Stimulated activated CD4-positive, alpha-beta T cell treated with anti-CD3 and anti-CD28 coated beads, Interleukin-2, amount 100 ng/mL, for 48 hours (primary cell): ENCODE data around the gene KRT78.

ENCODE experiments used
- DNase-seq, 2 donors: peaks; one replicate each; pipeline ENCODE4 v3.0.0-alpha.2; 2020

Gene KRT78

DNA sequence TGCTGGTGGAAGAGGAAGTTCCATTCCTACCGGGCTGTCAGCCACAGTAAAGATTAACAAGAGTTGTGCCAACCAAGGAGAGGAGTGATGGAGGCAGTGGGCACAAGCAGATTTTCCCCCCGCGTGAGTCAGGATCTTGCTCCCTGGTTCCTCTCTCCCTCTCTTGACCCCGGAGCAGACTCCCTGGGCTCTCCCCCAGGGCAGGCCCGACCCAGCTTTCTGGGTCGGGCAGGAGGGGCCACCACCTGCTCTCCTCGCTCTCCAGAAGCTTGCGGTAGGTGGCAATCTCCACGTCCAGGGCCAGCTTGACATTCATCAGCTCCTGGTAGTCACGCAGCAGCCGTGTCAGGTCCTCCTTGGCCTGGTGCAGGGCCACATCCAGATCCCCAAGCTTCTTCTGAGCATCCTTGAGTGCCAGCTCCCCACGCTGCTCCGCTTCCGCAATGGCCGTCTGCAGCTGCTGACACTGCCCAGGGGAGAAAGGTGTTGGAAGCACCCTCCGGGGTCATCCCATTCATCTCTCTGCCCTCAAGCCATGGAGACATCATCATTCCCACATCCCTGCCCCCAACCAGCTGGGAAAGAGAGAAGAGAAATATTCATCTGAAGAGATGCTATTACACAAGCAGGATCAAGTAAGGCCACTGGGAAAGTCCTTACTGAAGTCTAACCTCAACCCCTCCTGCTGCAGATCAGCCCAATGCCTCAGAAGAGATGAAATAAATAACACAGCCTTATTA lies 25.9 kb downstream of the KRT78 start:
- DNase-seq, result no peak

DNA sequence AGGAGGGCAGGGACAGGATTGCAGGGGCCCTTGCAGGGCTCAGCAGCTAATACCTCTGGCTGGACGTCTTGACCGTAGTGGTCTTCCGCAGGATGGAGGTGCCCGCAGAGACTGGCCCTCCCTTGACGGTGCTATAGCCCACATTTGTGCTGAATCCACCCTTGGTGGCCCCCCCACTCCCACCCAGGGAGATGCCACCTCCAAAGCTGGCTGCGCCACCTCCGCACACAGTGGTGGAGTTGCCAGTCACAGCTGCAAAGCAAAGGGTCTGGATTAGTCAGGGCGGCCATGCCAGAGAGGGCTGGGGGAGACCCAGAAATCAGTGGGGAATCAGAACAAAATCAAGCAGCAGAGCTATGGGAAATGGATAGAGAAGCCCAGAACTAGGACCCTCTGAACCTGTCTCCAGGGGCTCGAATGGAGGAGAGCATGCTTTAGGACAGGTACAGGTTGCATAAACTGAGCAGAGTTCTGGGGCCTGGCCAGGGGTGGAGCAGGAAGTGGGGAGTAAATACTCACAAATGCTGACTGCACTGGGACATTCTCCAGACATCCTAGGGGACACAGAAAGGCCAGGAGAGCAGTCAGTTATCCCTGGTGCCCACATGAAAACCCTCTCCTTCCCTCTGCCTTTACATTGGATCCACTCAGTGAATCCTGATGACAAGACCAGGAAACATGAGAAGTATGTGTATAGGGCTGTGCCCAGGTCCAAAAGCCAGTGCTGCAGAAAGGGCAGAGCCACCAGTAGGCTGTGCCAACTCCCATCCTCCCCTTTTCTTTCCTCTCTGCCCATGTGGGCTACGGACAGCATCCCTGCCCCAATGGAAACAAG lies 26.8 kb downstream of the KRT78 start:
- DNase-seq, result no peak

DNA sequence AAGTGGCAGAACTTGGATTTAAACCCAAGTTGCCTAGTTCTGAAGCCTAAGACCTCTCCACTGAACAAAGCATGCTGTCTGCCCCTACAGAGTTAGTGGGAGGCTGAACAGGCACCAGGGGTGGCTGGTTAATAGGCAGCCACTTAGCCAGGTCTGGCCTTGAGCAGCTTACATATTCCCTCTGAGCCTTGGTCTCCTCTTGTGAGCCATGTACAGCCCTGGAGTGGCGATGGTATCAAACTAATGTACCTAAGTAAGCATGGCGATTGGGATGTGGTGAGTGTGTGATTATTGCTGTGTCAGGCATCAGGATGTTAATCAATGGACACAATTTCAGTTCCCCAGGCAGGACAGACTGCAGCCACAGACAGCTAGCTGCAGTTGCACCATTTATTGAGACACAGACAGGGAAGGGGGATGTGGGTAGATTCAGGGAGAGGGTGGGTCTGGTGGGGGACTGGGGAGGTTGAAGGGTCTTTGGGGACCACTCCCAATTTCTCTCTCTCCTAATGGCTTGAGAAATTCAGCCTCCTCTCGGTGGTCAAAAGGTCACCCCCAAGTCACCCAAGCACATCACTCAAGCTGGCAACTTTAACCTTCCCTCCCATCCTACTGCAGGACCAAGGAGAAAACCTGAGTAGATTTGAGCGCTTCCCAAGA lies 27.6 kb downstream of the KRT78 start:
- DNase-seq, result no peak

DNA sequence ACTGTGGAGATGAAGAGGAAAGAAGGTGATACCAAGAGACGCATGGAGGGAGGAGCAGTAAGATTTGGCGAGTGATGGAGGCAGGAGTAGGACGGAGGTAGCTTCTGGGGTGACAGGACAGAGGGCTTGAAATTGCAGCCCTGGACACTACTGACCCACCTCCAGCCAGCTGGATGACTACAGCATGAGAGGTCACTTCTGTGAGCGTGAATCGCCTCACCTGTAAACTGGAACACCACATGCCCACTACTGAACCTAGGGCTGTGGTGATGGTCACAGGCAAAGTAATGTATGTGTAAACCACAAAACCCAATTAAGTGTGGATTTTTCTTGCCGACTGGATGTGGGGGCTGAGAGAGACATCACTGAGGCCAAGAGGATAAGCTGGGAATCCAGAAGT lies 28.3 kb downstream of the KRT78 start:
- DNase-seq, result no peak

DNA sequence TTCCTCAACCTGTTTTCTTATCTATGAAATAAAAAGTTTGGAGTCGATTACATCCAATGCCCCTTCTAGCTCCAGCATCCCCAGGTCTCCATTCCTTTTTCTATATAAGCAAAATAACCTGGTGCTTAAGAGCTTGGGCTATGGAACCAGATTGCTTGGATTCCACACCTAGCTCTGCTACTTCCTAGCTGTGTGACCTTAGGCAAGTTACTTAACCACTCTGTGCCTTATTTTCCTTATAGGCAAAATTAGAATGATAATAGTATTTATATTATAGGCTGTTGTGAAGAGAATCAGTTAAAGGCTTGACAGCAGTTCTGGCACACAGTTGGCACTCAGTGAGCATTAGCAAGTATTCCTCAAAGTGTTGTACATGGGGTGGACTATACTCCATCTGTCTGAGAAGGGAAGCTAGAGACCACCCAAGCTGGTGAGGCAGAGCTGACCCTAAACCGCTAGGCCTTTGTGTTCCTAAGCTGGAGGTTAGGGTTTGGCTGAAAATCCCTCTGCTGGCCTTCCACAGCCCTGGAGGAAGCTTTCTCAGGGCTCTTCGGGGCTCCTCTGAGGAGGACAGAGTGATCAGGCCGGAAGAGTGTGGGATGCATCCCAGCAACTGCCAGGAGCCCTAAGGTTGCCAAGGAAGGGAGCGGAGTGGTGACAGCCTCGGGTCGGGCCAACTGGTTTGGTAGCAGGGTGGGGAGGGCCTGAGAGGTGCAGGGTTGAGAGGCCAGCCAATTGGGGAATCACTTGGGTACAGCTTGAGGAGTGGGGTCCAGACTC lies 28.9 kb downstream of the KRT78 start:
- no peak for DNase-seq

DNA sequence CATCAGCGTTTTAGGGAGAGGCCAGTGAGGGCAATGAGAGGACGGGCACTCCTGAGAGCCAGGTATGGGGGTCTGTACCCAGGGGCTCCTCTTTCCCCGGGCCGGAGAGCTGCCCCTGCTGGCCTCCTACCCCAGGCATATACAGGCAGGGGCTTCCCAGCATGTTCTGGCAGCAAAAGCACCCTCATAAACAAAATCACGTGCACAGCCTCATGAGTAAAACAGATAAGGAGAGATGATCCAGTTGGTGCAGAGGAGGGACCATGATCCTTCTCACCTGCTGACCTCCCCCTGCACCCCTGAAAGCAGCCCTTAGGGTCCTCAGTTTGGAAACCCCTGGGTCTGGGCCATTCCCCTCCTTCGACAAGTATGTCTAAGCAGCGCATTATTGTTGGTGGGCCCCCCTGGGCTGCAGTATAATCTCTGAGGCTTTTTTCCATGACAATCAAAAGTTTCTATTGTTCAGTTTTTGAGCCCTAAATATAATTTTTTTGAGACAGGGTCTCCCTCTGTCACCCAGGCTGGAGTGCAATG lies 29.8 kb downstream of the KRT78 start:
- DNase-seq, result no peak

DNA sequence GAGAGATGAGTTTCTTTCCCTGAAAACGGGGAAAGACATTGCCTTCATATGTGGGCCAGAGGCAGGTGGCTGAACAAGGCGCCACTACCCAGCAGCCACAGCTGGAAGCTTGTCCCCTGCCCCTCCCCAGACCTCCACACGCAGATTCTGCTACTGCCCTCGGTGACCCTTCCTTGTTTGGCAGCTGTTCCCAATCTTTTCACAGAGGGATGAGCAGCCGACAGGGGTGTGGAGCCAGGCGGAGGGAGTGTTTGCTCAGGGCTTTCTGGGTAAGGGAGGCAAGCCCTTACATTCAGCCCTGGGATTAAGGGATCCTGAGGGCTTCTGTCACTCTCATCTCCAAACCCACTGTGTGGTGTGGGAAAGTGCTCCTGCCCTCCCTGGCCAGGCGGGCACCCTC lies 30.4 kb downstream of the KRT78 start:
- no peak for DNase-seq

DNA sequence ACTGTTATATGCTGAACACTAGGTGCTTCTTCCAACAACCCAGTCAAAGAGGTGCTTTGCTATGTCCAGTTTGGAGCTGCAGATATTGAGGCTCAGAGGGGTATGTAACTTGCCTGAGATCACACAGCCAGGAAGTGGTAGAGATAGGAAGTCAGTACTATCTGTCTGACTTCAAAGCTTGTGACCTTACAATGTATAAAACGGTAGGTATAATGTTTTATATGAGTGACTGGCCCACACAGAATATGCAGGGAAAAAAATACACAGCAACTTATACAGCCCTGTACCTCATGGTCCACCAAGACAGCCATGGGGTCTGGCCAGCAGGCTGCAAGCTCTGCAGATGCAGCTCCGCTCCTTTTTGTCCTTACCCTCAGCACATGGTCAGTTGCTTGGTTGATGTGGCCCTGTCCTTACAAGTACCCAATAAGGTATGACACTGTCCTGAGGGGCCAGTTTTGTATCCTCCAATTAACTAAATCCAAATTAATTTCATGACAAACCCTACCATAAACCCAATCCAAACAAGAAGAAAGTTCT lies 31.0 kb downstream of the KRT78 start:
- no peak for DNase-seq

DNA sequence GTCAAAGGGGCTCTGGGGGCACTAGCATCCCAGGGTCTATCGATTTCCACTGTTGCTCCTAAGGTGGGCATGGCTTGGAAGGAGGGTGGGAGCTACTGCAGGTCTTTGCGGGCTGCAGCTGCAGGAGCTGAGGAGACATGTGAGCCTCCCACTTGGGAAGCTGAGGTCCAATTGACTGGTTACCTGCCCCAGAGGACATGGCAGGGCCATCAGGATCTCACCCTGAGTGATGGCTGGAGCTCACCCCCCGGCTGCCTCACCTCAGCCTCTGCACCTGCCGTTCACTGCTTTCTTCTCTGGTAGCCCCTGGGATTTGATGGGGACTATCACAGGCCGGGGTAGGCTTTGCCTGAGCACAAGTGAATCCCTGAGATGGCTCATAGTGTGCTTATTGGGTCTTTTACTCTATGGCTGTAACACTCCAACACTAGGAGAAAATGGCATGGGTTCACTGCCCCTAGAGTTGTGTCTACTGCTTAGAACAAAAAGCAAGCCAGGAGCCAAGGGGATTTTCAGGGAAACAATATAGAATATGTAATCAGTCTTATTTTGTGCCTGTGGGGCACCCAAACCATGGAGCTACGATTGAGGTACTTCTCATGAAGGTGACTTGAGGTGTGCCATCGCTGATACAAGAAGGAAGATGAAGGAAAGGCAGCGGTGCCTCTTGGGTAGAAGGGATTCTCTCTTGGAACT lies 31.6 kb downstream of the KRT78 start:
- no peak for DNase-seq

DNA sequence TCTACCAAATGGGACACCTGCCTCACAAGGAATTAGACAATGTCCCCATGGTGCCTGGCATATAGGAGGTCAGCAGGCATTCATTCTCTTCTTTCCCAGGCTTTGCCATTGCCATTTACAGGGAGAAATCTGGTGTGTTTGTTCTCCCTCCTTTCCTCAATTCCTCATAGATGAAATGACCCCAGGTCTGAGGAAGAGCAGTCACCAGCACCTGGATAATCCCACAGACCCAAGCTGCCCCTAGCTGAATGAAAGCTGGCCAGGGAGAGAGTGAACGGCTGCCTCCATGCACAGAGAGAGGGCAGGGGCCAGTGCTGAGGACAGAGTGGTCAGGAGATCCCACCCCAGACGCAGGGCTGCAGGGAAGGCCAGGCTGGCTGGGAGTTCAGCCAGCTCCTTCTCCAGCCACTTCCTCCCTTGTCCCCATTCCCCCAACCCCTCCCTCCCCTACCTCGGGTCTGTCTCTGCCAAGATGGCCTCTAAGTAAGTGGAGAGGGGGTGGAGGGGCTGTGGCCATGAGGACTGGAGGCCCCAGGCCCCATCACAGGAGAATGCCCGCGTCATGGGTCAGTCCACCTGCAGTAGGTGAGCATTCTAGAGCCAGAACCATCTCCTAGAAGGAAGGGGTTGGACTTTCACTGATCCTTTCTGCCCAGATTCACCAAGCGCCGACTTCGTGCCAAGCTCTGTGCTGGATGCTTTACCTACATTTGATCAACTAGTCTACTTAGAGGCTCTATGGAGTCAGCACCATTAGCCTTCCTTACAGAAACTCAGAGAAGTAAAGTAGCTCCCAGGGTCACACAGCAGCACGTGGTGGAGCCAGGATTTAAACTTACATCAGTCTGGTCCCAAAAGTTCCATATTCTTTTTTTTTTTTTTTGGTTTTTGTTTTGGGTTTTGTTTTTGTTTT lies 32.9 kb downstream of the KRT78 start:
- DNase-seq, result no peak

DNA sequence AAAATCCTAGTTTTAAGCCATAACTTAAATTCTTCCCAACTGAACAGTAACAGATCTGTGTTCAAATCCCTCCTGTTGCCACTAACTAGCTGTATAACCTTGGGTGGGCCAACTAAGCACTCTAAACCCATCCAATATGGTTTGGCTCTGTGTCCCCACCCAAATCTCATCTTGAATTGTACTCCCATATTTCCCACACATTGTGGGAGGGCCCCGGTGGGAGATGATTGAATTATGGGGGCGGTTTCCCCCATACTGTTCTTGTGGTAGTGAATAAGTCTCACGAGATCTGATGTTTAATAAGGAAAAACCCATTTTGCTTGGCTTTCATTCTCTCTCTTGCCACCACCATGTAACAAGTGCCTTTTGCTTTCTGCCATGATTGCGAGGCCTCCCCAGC lies 33.6 kb downstream of the KRT78 start:
- DNase-seq, result no peak

DNA sequence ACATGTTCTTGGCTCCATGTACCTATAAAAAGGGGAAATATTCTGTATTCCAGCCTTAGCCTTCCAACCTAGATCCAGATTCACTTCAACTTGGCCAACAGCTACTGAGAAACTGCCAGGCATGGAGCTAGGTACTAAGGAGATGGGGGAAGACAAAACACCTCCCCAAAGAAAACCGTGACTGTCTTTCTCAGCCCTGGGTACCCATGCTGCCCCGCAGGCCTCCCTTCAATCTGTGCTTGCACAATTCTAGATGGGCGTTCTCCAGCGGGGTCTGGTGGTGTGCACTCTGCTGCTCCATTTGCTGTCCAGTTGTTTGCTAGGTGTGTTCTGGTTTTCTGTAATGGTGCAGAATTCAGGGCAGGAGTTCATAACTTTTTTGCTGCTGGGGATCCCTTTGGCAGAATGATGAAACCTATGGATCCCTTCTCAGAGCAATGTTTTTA lies 34.1 kb downstream of the KRT78 start:
- DNase-seq, result no peak

DNA sequence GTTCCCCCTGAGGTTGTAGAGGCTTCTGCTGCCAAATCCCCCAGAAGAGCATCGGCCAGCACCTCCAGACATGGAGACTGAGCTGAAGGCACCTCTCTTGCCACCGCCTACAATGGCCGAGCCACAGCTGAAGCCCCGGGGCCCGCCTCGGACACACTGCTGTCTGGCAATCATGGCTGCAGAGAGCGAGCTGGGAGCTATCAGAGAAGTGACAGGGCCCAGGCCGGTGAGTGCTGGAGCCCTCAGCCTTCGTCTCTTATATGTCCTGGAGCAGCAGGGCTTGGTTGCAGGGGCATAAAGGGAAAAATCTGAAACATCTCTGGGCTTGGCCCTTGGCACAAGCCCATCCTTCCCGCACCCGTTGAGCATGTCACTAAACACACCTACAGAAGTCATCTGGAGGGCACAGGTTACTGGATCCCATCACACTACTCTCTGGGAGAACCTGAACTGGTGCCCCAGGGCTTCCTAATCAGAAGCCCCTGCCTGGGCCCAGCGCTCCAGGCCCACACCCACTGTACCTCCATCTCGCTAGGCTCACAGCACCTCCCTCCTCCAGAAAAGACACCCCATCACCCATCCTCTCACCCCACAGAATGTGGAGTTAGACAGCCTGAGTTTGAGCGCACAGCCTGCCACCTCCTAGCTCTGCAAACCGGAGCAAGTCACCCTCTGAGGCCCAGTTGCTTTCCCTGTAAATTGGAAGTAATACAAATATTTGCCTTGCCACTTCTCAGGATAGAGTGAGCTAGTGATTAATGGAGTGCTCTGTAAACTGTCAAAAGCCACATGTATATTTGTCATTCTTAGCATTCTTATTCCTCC lies 34.7 kb downstream of the KRT78 start, which contains the start of gene KRT4:
TSS of gene KRT4 (minus strand) at position 232 of the 825 bp plus-strand sequence. CDS start at position 174, 58 bp downstream.
- no peak for DNase-seq

DNA sequence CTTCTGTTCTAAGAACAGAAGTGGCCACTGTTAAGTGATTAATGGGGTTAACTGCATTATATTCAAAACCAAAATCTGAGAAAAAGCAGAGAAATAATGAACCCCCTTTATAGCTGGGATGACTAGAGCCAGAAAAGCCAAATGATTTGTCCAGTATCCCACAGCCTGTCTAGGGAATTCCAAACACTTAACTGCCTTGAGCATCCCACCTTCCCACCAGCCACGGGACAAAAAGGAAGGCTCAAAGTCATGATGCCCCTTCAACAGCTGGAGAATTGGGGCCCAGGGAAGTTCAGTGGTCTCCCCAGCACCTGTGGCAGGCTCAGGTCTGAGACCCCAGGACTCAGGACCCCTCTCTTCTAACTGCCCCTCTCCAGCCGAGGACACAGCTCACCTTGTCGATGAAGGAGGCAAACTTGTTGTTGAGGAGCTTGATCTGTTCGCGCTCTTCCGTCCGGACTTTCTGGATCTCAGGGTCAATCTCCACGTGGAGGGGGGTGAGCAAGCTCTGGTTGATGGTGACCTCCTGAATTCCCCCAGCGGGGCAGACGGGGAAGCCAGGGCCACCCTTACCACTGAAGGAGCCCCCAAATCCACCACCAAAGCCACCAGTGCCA lies 35.5 kb downstream of the KRT78 start:
- no peak for DNase-seq

DNA sequence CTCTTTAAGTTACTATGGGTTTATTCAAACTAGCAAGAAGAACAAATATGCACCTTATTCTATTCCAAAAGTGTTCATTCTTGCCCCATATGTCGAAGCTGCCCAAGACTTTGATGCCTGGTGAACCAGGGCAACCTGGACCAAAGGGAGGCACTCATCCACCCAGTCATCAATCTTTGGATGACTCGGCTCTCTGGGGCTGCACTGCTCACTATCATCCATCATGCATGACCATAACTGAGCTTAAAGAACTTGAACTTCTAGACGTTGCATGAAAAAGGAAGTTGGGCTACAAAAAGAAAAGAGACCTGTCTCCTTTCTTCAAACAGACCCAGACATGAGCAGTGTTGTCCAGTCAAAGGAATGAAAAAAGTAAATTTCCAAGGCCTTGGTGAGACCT lies 36.0 kb downstream of the KRT78 start:
- DNase-seq, result no peak

DNA sequence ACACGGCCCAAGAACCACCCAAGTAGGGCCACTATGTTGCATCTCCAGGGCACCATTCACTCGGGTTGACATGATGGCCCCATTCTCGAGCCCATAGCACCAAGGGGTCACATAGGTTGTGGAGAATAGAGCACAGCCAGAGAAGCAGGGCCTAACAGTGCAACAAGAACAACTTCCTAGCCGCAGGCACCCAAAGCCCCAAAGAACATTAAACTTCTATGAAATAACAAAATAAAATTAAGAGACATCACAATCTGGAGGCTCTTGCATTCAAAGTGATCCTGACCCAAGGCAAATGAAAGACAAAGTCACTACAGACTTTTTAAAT lies 36.8 kb downstream of the KRT78 start:
- DNase-seq, result no peak

DNA sequence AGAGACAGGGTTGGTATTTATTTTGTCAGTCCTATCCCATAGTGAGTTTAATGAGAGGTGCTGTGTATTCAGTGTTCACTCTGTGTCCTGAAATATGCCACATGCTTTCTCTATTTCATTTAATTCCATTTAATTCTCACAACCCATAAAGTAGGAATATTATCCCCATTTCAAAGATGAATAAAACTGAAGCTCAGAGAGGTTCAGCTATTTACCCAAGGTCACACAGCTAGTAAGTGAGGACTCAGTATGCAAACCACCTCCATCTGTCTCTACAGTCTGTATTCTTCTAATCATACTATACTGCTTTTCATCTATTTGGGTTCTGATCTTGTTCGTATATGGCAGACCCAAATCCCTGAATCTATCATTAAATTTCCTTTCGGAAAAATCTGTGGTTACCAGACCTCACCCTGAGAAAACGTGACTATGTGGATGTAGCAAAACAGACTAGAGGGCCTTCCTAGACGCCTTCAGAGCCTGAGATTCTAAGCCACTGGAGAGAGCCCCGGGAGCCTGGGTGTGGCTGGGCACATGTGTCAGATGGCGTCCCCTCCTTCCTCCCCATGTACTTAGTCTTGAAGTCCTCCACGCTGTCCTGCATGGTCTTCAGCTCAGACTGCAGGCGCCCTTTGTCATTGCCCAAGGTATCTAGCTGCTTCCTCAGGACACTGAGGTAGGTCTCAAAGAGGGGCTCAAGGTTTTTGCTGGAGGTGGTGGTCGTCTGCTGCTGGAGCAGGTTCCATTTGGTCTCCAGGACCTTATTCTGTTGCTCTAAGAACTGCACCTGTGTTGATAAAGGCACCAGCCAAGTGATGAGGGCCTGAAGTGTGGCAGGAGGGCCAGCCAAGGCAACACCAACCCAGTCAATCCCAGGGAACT lies 37.4 kb downstream of the KRT78 start:
- no peak for DNase-seq

DNA sequence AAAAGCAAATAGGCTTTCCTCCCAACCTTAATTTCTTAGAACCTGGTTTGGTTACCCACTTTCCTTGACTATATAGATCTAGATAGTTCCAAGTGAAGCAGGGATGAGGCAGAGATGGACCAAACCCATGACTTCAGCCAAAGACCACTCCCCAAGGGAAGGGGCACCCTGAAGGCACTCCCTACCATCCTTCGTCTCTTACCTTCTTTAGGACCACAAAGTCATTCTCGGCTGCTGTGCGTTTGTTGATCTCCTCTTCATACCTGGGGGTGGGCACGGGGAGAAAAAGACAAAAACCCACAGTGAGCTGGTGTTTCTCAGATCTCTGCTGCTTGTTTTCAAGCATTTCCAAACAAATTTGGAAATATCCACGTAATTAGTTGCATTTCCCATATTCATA lies 38.2 kb downstream of the KRT78 start:
- DNase-seq, result no peak
